Limb (tissue), 2 donors: ENCODE results near the gene TSTD2.

Experiments
- DNase-seq, 2 donors: peaks; one replicate each; pipeline ENCODE4 v3.0.0-alpha.2; 2016; ENCODE audit errors: extremely low spot score in 2 of 2

TSTD2 gene

GRCh38 chr9:97564291-97565175 is 68.6 kb downstream of the TSTD2 start:
- DNase-seq: no peak

DNA sequence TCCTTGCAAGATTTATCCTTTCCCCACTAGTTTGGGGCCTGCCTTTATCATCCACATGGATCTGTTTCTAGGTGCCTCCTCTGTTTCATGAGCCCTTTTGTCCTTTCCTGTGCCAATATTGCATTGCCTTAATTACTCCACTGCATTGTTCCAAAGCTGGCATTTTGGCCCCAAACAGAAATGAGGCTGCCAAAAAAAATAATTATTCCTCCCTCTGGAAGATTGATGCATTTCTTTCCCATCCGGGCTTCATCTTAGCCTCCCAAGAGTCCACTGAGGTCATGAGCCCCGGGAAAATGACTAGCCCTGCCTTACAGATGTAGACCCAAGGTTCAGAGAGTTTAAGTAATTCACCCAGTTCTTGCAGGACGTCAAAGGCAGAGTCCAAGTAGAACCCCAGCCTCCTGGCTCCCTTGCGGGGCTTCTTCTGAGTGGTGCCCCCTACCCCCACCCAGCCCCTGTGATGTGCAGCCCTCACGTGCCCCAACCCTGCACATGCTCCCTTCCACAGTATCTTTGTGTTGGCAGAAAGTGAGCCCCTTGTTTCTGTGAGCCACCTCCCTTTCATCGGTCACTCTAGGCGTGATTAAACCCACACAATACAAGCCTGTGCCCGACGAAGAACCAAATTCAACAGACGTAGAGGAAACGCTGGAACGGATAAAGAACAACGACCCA is 69.6 kb downstream of the TSTD2 start:
- DNase-seq: no peak

GRCh38 chr9:97562542-97562941 is 70.6 kb downstream of the TSTD2 start:
- no peak for DNase-seq

DNA sequence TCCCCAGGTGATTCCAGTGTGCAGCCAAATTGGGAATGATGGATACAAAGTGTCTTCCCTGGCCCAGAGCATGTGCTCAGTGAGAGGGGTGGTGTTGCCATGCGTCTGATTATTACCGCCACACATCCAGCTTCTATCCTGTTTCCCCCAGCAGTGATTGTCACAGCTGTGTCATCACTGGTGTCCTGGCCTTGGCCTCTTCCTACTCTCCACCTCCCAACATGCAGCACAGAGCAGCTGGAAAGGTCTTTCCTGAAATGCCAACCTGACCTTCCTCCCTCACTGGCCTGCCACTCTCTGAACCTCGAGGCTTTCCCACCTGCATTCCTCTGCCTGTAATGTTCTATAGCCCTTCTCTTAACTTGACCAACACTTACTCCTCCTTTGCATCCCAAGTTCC is 71.7 kb downstream of the TSTD2 start:
- no peak for DNase-seq

GRCh38 chr9:97560851-97561250 is 72.3 kb downstream of the TSTD2 start:
- DNase-seq: no peak

- no peak for DNase-seq
Observed at GRCh38 chr9:97560154-97560553, 73.0 kb downstream of the TSTD2 start.

- DNase-seq: no peak
Observed at GRCh38 chr9:97559111-97559514, 74.1 kb downstream of the TSTD2 start.

DNA sequence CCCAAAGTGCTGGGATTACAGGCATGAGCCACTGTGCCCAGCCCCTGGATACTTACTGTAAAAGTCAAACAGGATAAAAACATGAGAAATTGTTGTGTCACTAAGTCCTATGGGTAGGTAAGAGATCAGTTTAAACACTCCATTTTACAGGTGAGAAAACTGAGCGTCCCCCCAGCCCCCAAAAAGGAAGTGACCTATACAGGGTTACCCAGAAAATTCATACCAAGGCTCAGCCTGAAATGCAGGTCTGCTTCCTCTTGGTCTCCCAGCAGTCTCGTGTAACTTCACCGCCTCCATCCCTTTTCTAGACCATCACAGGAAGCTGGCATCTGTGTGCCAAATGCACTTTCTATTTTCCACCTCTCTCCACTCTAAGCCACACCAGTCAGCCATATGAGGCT is 74.5 kb downstream of the TSTD2 start:
- DNase-seq: no peak

DNA sequence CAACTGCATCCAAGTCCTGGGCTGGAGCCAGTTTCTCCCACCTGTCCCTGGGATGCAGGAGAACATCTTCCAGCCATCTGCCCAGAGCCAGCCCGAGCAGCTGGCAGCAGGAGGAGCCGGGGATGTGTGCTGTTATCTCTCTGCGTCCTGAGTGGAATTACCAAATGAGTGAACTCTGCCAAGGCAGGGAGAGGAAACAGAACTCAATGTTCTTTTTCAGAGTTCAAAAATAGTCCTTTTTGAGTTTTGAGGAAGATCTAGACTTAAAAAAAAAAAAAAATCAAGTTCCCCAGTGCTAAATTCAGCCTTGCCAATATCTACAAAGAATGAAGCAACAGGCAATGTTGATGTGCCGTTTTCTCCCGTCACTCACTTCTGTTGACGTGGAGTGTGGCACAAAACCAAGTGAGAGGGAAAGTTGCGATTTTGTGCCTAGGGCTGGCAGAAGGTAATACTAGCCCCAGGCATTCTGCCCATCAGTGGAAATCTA is 75.5 kb downstream of the TSTD2 start:
- no peak for DNase-seq

GRCh38 chr9:97556721-97557605 is 76.2 kb downstream of the TSTD2 start:
- no peak for DNase-seq

DNA sequence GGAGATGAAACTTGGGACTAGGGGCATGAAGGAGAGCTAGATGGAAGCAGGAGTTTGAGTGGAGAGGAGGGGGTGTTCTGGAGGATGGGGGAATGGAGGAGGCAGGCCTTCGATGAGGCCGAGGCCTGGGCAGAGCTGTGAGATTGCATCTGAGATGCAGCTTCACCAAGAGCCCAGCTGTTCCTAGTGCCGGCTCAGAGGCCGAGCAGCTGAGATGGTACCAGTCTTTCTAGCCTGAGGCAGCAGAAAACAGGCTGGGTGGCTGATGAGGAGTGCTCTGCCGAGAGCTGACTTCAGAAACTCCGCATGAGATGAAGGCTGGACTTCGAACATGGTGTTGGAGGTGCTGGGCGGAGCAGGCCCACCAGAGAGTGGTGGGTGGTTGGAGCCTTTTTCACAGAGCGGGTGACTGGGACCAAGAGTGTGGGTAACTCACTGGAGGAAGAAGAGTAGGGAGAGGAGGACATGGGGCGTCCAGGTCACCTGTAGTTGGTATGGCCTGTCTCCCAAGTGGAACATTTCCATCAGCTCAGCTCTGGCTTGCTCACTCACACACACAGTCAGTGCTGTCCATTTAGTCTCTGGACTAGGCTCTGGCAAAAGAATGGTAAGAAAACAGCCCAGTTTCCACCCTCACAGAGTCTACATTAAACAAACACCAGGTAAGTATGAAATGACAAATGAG is 77.0 kb downstream of the TSTD2 start:
- DNase-seq: no peak

GRCh38 chr9:97555164-97555563 is 78.0 kb downstream of the TSTD2 start:
- peak; percentile 17 to 46 for DNase-seq

GRCh38 chr9:97554566-97555075 is 78.5 kb downstream of the TSTD2 start:
- no peak for DNase-seq

DNA sequence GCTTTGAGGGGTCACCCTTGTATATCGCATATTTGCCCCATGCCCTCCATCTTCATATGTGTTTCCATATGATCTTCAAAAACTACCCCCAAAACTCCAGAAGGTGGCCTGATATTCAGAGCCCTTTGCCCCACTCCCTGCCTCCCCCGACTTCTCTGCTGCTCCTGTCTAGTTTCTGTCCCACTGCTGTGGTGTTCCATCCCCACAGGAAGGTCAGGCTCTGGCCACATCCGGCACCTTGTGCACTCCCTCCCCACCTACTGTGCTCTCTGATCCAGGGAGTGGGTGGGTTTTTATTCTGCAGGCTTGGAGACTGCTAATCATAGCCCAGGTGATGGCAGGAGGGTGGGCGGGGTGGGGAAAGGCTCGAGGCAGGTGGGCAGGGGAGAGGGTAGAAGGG is 79.3 kb downstream of the TSTD2 start:
- no peak for DNase-seq

DNA sequence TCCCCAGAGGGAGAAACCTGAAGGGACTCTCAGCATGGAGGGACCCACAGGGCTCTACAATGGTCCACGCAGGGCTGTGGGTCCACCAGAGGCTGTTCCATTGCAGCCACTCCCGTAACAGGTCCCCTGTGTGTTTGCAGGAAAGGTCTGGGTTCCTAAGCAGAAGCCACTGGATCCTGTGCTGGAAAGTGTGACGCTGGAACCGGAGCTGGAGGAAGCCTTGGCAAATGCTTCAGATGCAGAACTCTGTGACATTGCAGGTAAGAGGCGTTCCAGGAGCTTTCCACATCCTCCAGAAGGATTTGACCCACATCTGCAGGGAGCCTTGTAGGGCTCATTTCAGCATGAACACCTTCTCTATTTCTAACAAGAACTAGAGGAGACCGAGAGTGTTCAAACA is 80.0 kb downstream of the TSTD2 start:
- DNase-seq: no peak

DNA sequence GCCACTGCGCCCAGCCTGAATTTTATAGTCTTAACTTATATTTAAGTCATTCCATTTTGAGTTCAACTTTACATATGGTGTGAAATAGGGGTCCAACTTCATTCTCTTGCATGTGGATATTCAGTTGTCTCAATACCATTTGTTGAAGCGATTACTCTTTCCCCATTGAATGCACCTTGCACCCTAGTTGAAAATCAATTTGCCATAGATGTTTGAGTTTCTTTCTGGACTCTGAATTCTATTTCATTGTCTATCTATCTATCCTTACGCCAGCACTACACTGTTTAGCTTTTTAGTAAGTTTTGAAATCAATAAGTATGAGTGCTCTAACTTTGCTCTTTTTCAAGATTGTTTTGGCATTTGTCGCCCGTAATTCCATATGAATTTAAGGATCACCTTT is 81.9 kb downstream of the TSTD2 start:
- DNase-seq: no peak

DNA sequence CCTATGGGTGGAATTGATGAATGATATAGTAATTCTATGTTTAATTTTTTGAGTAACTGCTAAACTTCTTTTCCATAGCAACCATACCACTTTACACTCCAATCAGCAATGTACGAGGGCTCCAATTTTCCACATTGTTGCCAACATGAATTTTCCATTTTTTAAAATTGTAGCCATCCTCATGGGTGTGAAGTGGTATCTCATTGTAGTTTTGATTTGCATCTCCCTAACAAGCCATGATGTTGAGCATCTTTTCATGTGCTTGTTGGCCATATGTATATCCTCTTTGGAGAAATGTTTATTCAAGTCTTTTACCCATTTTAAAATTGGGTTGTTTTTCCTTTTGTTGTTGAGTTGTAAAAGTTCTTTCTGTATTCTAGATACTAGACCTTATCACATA is 82.8 kb downstream of the TSTD2 start:
- DNase-seq: no peak
